GM10266 (cell line): ENCODE measurements around the gene SLC26A1.

ENCODE experiments used
- DNase-seq: peaks from one replicate; pipeline ENCODE4 v3.0.0; 2012; ENCODE audit errors: extremely low spot score
- CTCF ChIP-seq: IDR thresholded peaks from 2 replicates; pipeline ENCODE4 v1.5.1; 2012; ENCODE audit warnings: mild to moderate bottlenecking, low read depth; ENCODE audit not compliant: control insufficient read depth, insufficient read depth; ENCODE audit errors: missing control alignments

SLC26A1 gene

GRCh38 chr4:958696-959337 lies 34.4 kb downstream of the SLC26A1 start:
- TF ChIP-seq CTCF: no peak
- DNase-seq: no peak

DNA sequence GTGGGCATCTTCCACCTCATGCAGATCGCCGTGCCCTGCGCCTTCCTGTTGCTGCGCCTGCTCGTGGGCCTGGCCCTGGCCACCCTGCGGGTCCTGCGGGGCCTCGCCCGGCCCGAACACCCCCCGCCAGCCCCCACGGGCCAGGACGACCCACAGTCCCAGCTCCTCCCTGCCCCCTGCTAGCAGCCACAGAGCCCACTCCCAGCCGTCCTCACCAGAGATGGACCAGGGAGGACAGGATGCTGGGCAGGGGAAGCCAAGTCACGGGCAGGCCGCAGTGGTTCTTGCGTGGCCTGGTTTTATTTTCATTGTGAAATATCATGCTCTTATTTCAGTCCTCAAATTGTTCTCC lies 34.9 kb downstream of the SLC26A1 start:
- no peak for TF ChIP-seq CTCF
- no peak for DNase-seq

- no peak for TF ChIP-seq CTCF
Measured at GRCh38 chr4:957581-958313, 35.5 kb downstream of the SLC26A1 start.

DNA sequence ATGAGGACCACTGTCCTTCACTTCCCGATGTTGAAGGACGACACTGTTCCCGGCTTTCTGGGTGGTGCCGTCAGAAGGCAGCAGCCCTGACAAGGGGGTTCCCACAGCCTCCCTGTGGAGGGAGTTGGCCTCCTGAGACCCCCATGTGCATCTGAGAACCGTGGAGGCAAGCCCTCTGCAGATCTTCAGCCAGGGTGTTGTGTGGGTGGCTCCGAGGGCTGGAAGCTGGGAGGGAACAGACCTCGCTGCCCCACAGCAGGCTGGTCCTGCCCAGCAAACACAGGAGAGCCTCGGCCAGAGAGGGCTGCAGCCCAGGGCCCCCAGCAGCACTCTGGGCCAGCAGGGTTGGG lies 36.0 kb downstream of the SLC26A1 start:
- no peak for TF ChIP-seq CTCF
- no peak for DNase-seq

More at GRCh38 chr4:957581-958313, 35.5 kb downstream of the SLC26A1 start:
- no peak for DNase-seq

DNA sequence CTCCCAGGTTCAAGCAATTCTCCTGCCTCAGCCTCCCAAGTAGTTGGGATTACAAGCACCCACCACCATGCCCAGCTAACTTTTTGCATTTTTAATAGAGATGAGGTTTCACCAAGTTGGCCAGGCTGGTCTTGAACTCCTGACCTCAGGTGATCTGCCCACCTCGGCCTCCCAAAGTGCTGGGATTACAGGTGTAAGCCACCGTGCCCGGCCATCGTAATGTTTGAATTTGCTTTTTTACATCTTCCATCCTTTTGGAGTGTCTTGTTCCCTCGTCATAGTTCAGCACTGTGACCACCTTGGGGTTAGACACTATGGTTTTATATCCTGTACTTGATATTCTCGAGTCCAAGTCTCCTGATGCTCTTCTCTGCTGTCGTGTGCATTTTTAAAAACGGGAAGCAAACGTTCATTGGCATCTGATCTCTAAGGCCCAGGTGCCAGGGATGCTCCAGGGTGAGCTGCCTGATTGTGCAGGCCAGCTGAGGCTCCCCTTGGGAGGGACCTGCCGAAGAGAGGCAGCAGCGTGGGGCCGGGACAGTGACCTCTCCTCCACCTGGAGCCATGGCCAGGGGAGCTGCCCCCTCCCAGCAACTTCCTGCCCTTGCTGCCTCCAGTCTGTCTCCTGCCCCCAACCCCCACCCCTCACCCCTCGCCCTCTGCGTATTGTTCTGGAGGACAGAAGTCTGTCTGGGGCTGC lies 36.5 kb downstream of the SLC26A1 start:
- no peak for DNase-seq
- TF ChIP-seq CTCF: no peak

GRCh38 chr4:955931-956381 lies 37.2 kb downstream of the SLC26A1 start:
- TF ChIP-seq CTCF: no peak
- no peak for DNase-seq
